Pancreas (tissue), 10 donors: ENCODE measurements around the gene MTFR2. TPM values are rescaled to one million over a fixed set of nuclear protein-coding genes. Genes with fewer than 3 reads are reported as not detected.

Source experiments
- ATAC-seq, 4 donors: fragments of 200-7000 bp; cut with Tn5 transposase; one replicate each; pipeline versions ENCODE4 v1.8.0 to v1.9.1; 2020; ENCODE audit warnings: mild to moderate bottlenecking in 4 of 4, moderate library complexity in 4 of 4
- DNase-seq, 6 donors: peaks; one replicate each; pipeline ENCODE4 v3.0.0-alpha.2; 2020
- FAIRE-seq: peaks from 2 replicates; lab custom pipeline; 2012; peaks lifted over from hg19 to GRCh38; lab: Jason Lieb, UNC
- H3K27ac ChIP-seq, 4 donors: fragments of 200-600 bp; sonication (generic); 1 replicate in 3 of 4; 2 replicates in 1 of 4; pipeline versions ENCODE4 v1.5.0 to v1.8.0; 2020
- H3K27me3 ChIP-seq, 4 donors: fragments of 200-600 bp; one replicate each; pipeline ENCODE4 v1.8.0; 2021
- H3K36me3 ChIP-seq, 3 donors: fragments of 200-600 bp; sonication (generic) in 1 of 3; one replicate each; pipeline versions ENCODE4 v1.5.0 to v1.8.0; 2020 to 2021
- H3K4me1 ChIP-seq, 3 donors: fragments of 200-600 bp; one replicate each; pipeline ENCODE4 v1.8.0; 2021
- H3K4me3 ChIP-seq, 4 donors: fragments of 200-600 bp; sonication (generic) in 2 of 4; one replicate each; pipeline versions ENCODE4 v1.5.0 to v1.8.0; 2020 to 2021
- H3K9me3 ChIP-seq, 4 donors: fragments of 200-600 bp; one replicate each; pipeline ENCODE4 v1.8.0; 2021
- WGBS, 2 donors: extraction: QIAGEN DNeasy Blood & Tissue Kit; methylation state at CpG; one replicate each; pipeline ENCODE4 v1.1.7; 2013; 5-methylcytosine and 5-hydroxymethylcytosine counted together
- intact Hi-C, 3 donors: fragments of 100-400 bp; cut with DNase I; formaldehyde crosslinking; loops; one replicate each; pipeline versions ENCODE4 v1.11.1 to v1.14.2; 2022
- polyA plus RNA-seq, 2 donors: library from polyadenylated mRNA; stranded (reverse); fragments of 200-250 nt; gene quantifications; one replicate each; pipeline ENCODE4 v1.2.3, GENCODE V29; 2013
- total RNA-seq, 6 donors: library from RNA; stranded (reverse); fragmentation: NEBNext Ultra II Directional in 4 of 6; extraction: Animal tissue kit (Norgen Biotek cat#: 25700) in 4 of 6; gene quantifications; one replicate each; pipeline versions ENCODE4 v1.2.1 to v1.2.4, GENCODE V29; 2021 to 2023
- TF ChIP-seq, protein P1 (sequence below), 4 donors: fragments of 200-600 bp; sonication (generic) in 3 of 4; IDR thresholded peaks; one replicate each; pipeline versions ENCODE4 v1.5.0 to v1.8.0; 2021; ENCODE audit warnings: antibody characterized with exemption in 4 of 4
- donor health status: healthy with polysubstance abuse.
- donor health status: DM: no; HTN: no; CAD: no; lungs with moderate emphysema.
- donor health status: DM: no; HTN: no; CAD: no.
- donor health status: control.
- donor health status: control.
- donor health status: Bipolar disorder and iron deficiency.
- donor health status: DM: yes; HTN: yes; CAD: no.
- donor health status: DM: no; HTN: no; CAD: no.
- donor health status: DM: no; HTN: no; CAD: no.
- donor health status: DM: yes; HTN: yes; CAD: no.

The MTFR2 gene
- total and polyA plus RNA-seq, 8 donors, result 0.08 to 0.61 (median 0.34) TPM; not detected in 1

DNA sequence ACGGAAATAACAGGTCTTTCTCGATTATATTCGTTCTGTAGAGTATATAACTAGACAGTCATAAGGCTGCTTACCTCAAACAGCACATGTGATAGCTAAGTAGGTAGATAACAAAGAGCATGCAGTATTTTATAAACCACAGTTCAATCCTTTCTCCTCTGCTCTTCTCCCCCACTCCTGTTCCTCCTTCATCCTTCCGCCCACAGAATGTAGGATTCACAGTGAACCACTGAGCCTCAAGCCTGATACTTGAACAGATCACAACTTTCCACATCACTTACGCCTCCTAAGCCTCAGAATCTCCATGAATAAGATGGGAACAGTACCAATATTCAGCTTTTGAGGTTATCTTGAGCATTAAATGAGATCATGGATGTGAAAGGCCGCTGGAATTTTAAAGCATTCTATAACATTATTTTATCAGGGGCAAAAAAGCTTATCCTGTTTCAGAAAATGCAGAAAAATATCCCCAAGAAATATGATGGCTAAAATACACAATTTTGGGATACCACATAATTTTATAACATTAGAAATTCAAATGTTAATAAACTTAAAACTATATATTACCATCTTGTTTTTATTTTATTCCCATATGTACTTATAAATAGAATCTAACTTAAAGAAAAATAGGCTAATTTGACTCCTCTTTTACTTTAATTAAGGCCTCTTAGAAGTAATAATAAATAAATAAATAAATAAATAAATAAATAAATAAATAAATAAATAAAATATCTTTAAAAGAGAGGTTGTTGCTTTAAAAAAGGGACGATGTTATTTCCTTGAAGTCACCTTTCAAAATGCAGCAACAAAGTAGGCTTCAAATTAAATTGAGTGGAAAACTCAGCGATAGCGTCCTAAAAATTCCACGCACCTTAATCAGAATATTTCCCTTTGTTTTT lies 33.4 kb downstream of the MTFR2 start:
- Histone ChIP-seq H3K4me1 (no peaks in the 10 kb centered on the region), H3K27me3 (no peaks in the 10 kb centered on the region), H3K36me3 (no peaks in the 10 kb centered on the region), H3K27ac (no peak overlapping the region), H3K9me3 (no peaks in the 10 kb centered on the region), H3K4me3 (no peak overlapping the region)
- intact Hi-C loops, result no loop called here
- TF ChIP-seq, protein P1, sequence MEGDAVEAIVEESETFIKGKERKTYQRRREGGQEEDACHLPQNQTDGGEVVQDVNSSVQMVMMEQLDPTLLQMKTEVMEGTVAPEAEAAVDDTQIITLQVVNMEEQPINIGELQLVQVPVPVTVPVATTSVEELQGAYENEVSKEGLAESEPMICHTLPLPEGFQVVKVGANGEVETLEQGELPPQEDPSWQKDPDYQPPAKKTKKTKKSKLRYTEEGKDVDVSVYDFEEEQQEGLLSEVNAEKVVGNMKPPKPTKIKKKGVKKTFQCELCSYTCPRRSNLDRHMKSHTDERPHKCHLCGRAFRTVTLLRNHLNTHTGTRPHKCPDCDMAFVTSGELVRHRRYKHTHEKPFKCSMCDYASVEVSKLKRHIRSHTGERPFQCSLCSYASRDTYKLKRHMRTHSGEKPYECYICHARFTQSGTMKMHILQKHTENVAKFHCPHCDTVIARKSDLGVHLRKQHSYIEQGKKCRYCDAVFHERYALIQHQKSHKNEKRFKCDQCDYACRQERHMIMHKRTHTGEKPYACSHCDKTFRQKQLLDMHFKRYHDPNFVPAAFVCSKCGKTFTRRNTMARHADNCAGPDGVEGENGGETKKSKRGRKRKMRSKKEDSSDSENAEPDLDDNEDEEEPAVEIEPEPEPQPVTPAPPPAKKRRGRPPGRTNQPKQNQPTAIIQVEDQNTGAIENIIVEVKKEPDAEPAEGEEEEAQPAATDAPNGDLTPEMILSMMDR (IDR thresholded peaks at IDR 0.05), result no peak
- ATAC-seq, result no peak
- 79 to 85% methylated on average over 10 of the region's 10 CpGs for WGBS, 2 donors
- FAIRE-seq, result no peak
- DNase-seq, result no peak

DNA sequence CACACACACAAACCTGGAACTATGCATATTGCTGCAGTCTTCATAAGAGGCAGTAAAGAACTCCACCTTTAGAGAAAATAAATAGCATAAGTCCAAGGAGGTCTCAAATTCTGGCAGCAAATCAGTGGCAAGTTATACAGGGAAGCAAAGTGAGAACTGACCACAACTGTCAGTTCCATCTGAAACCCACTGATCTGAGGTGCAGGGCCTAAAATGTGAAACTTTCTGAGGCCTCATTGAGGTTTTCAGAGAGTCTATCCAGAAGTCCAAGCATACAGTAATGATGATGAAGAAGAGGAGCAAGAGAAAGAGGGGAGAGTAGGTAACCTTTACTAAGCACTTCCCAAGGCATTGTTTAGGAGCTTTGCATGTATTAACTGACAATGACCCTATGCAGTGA lies 36.3 kb downstream of the MTFR2 start:
- FAIRE-seq (no peak), DNase-seq (no peak), ATAC-seq (no peak)
- no peaks in the 10 kb centered on the region for H3K27me3 ChIP-seq
- H3K9me3 ChIP-seq, result no peaks in the 10 kb centered on the region
- intact Hi-C loops, result no loop called here
- TF ChIP-seq, protein P1 (IDR thresholded peaks at IDR 0.05), result no peak
- no peak overlapping the region for H3K4me3 ChIP-seq
- no peak overlapping the region for H3K27ac ChIP-seq
- H3K36me3 ChIP-seq, result no peaks in the 10 kb centered on the region
- H3K4me1 ChIP-seq, result no peaks in the 10 kb centered on the region

DNA sequence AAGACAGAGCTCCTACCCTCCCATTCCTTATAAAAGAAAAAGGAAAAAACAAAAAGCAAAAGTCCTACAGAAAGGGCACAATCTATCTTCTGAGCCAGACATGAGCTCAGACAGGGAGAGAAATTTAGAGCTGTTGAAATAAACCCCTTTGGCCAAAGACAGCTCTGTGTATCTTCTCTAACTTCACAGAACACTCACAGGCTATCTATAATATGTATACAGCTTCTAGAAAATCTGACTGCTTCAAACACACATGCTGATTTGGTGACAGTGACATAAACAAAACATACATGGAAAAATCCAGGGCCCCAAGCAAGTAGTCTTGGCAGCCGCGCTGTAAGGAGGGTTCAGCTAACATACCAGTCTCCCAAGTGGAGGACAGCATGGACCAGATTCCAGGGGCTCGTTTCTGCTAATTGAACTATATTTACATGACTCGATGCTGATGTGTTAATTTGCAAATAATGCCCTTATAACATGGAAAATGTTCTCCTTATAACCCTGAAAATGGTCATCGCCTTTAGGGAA lies 37.0 kb downstream of the MTFR2 start:
- FAIRE-seq, result no peak
- no peak for DNase-seq
- no peak overlapping the region for H3K27ac ChIP-seq
- ATAC-seq, result no peak
- no peaks in the 10 kb centered on the region for H3K27me3 ChIP-seq
- TF ChIP-seq, protein P1 (IDR thresholded peaks at IDR 0.05), result no peak
- 70 to 76% methylated on average over 5 of the region's 5 CpGs for WGBS, 2 donors
- H3K4me1 ChIP-seq, result no peaks in the 10 kb centered on the region
- no peaks in the 10 kb centered on the region for H3K9me3 ChIP-seq
- no peak overlapping the region for H3K4me3 ChIP-seq
- intact Hi-C loops, result no loop called here
- H3K36me3 ChIP-seq, result no peaks in the 10 kb centered on the region

DNA sequence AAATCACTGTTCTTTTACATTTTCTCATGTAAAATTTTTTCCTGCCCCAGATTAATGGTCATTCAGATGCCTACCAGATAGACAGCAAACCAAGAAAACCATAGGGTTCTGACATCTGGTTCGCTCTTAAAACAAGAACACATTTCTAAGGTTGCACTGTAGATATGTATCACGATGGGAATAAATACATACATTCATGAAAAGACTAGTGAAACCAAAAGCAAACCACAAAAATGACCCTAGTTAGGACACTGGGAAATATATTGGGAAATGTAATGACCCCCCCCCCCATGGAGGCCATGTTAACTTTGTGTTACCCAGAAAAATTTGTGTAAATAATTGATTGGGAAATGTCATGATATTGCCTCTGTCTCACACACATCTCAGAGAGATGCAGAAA lies 37.5 kb downstream of the MTFR2 start:
- Histone ChIP-seq H3K27ac (no peak overlapping the region), H3K36me3 (no peaks in the 10 kb centered on the region), H3K4me1 (no peaks in the 10 kb centered on the region), H3K9me3 (no peaks in the 10 kb centered on the region), H3K27me3 (no peaks in the 10 kb centered on the region), H3K4me3 (no peak overlapping the region)
- TF ChIP-seq, protein P1 (IDR thresholded peaks at IDR 0.05), result no peak
- no peak for FAIRE-seq
- 93 to 97% methylated on average over 2 of the region's 2 CpGs for WGBS, 2 donors
- ATAC-seq, result no peak
- intact Hi-C loops, result no loop called here
- DNase-seq, result no peak
